ENCODE data around the gene PCNX4. TPM values are rescaled to one million over a fixed set of nuclear protein-coding genes. Genes with fewer than 3 reads are reported as not detected.

Gene PCNX4
- total RNA-seq, 6 donors from 2014 or later, result 35.0 to 75.1 (median 48.7) TPM

DNA sequence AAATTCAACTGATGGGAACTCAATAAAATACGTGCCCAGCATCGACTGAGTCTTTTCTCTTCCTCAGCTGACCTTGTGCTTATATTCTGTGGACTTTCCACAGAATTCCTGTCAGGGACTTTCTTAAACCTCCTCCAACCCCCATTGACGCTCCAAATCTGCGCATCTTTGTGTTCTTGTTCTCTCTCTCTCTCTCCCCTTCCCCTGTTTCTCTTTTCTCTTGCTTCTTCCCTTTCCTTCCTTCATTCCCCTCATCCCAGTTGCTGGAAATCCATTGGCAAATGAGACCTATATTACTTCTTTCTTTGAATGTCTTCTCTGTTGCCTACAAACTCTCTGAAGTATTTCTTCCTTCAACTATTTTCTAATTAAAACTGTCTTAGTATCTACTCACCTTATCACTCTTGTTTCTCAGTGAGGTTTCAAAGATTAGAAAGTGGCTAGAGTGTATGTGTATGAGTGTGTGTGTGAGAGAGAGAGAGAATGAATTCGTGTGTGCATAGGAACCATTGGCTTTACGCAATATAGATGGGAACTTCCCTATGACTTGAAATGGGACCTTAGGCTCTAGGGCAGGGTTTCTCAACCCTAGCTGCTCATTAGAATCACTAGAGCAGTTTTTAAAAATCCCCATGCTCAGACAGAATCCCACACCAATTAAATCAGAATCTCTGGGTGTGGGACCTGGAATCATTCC is 115.3 kb downstream of the PCNX4 start:
- H3K4me1 ChIP-seq, result no peaks in the 10 kb centered on the region
- WGBS, 2 donors, result 72 to 83% methylated on average over 6 of the region's 6 CpGs
- H3K27me3 ChIP-seq, result no peaks in the 10 kb centered on the region
- ATAC-seq (ENCODE audit: low FRiP score in 2 of 2), result no peak
- no peak for DNase-seq
- TF ChIP-seq POLR2A (IDR thresholded peaks at IDR 0.05), result no peak
- TF ChIP-seq, protein P1, sequence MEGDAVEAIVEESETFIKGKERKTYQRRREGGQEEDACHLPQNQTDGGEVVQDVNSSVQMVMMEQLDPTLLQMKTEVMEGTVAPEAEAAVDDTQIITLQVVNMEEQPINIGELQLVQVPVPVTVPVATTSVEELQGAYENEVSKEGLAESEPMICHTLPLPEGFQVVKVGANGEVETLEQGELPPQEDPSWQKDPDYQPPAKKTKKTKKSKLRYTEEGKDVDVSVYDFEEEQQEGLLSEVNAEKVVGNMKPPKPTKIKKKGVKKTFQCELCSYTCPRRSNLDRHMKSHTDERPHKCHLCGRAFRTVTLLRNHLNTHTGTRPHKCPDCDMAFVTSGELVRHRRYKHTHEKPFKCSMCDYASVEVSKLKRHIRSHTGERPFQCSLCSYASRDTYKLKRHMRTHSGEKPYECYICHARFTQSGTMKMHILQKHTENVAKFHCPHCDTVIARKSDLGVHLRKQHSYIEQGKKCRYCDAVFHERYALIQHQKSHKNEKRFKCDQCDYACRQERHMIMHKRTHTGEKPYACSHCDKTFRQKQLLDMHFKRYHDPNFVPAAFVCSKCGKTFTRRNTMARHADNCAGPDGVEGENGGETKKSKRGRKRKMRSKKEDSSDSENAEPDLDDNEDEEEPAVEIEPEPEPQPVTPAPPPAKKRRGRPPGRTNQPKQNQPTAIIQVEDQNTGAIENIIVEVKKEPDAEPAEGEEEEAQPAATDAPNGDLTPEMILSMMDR (IDR thresholded peaks at IDR 0.05), result no peak
- TF ChIP-seq EP300 (IDR thresholded peaks at IDR 0.05), result no peak
- TF ChIP-seq POLR2AphosphoS5 (IDR thresholded peaks at IDR 0.05), result no peak
- H3K27ac ChIP-seq, result no peak overlapping the region
- no peaks in the 10 kb centered on the region for H3K36me3 ChIP-seq
- no peaks in the 10 kb centered on the region for H3K9me3 ChIP-seq
- H3K4me3 ChIP-seq, result no peak overlapping the region

DNA sequence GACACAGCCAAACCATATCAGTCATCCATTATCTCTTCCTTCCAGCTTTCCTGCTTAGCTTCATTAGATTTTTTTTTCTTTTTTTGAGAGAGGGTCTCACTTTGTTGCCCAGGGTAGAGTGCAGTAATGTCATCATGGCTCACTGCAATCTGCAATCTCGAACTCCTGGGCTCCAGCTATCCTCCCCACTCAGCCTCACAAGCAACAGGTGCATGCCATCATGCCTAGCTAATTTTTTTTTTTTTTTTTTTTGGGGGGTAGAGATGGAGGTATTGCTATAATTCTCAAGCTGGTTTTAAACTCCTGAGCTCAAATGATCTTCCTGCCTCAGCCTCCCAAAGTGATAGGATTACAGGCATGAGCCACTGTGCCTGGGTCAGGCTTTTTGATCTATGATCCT is 119.0 kb downstream of the PCNX4 start:
- TF ChIP-seq POLR2A (IDR thresholded peaks at IDR 0.05), result no peak
- TF ChIP-seq POLR2AphosphoS5 (IDR thresholded peaks at IDR 0.05), result no peak
- TF ChIP-seq, protein P1 (IDR thresholded peaks at IDR 0.05), result no peak
- no peak for TF ChIP-seq EP300 (IDR thresholded peaks at IDR 0.05)
- ATAC-seq (ENCODE audit: low FRiP score in 2 of 2) (no peak), DNase-seq (no peak)
- no peak overlapping the region for H3K27ac ChIP-seq
- no peaks in the 10 kb centered on the region for H3K36me3 ChIP-seq
- H3K27me3 ChIP-seq, result no peaks in the 10 kb centered on the region
- WGBS, 2 donors, result 63 to 82% methylated on average over 1 of the region's 1 CpG
- no peak overlapping the region for H3K4me3 ChIP-seq
- H3K9me3 ChIP-seq, result no peaks in the 10 kb centered on the region
- no peaks in the 10 kb centered on the region for H3K4me1 ChIP-seq

DNA sequence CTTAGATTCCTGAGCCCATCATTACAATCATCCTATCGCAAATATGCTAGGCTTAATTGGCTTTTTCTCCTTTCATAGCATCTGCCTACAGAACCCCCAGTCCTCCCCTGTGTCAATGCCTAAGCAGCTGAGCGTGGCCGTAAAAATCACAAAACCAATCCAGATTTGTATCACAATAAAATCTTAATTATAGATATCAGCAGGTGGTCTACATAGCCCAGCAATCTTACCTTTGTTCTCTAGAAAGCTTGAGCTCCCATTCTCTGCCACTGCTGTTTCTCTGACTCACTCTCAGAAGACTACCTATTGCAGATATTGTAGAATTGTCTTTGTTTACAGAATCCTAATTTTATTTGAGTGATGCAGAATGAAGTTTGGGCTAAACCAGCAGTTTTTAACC is 119.4 kb downstream of the PCNX4 start:
- H3K36me3 ChIP-seq, result no peaks in the 10 kb centered on the region
- H3K9me3 ChIP-seq, result no peaks in the 10 kb centered on the region
- DNase-seq (no peak), ATAC-seq (ENCODE audit: low FRiP score in 2 of 2) (no peak)
- no peak overlapping the region for H3K4me3 ChIP-seq
- H3K27ac ChIP-seq, result no peak overlapping the region
- no peaks in the 10 kb centered on the region for H3K4me1 ChIP-seq
- no peaks in the 10 kb centered on the region for H3K27me3 ChIP-seq
- 95 to 97% methylated on average over 3 of the region's 3 CpGs for WGBS, 2 donors
- TF ChIP-seq EP300 (IDR thresholded peaks at IDR 0.05) (no peak), POLR2AphosphoS5 (IDR thresholded peaks at IDR 0.05) (no peak), POLR2A (IDR thresholded peaks at IDR 0.05) (no peak)
- TF ChIP-seq, protein P1 (IDR thresholded peaks at IDR 0.05), result no peak

DNA sequence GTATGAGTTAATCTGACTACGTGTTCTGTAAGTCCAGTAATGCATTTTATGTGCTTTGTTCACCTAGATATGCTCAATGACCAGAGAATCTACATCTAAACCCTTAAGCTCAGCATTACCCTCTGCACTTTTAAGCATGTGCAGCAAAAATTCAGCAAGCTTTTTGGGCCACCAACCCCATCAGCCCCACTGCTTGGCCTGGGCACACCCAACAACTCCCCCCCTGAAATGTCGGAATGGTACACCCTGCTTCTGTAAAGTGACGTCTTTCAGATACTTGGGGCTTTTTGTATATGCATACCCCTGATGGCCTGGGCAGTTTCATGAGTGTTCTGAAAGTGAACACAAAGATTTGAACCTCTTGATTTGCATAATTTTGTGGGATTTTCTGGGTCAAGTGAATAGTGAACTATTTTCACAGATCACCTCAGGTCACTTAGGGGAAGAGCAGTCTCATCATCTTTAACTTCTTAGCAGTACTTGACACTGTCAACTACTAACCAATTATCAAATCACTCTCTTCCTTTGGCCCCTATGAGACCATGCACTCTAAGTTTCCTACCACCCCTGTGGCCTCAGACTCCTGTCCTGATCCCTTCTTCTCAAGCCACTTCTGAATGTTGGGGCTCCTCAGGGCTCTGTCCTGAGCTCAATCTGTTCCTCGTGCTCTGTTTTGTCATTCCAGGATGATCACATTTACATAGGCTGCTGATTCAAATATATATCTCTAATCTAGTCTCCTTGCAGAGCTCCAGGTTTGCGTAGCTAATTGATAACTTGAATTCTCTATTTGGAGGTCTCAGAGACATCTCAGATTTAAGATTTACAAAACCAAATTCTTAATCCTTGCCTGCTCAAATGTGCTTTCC is 121.0 kb downstream of the PCNX4 start:
- no peak for DNase-seq
- no peak for ATAC-seq (ENCODE audit: low FRiP score in 2 of 2)
- Histone ChIP-seq H3K4me1 (peaks cover 0 to 4% (median 0%) of the 10 kb centered on the region in 4 donors), H3K27me3 (no peaks in the 10 kb centered on the region), H3K27ac (no peak overlapping the region), H3K4me3 (no peak overlapping the region), H3K36me3 (no peaks in the 10 kb centered on the region), H3K9me3 (no peaks in the 10 kb centered on the region)
- WGBS, 2 donors, result 87 to 89% methylated on average over 5 of the region's 5 CpGs
- no peak for TF ChIP-seq POLR2AphosphoS5 (IDR thresholded peaks at IDR 0.05)
- TF ChIP-seq EP300 (IDR thresholded peaks at IDR 0.05), result no peak
- TF ChIP-seq, protein P1 (IDR thresholded peaks at IDR 0.05), result no peak
- TF ChIP-seq POLR2A (IDR thresholded peaks at IDR 0.05), result no peak
